HG02885 (cell line): ENCODE data around the gene MOB2.

ENCODE experiments used
- ATAC-seq: cut with Tn5 transposase; IDR thresholded peaks from one replicate; pipeline ENCODE4 v1.9.1; 2021; ENCODE audit warnings: mild to moderate bottlenecking; ENCODE audit not compliant: unreplicated experiment, poor library complexity

The MOB2 gene

DNA sequence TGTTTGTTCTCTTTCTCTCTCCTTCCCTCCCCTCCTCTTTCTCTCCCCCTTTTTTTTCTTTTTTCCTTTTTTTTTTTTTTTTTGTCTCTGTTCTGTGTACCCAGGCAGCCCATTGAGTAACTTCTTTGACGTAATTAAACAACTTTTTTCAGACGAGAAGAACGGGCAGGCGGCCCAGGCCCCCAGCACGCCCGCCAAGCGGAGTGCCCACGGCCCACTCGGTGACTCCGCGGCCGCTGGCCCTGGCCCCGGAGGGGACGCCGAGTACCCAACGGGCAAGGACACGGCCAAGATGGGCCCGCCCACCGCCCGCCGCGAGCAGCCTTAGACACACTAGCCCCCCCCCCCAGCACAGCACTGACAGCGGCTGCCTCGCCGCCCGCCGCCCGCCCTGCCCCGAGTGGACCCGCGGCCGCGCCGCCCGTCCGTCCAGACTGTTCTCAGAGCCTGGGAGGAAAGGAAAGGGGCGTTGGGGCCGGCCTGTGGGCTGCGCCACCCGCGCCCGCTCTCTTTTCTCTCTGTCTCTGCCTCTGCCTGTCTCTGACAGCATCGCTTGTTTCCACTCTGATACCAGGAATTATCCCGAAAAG, 26.1 kb downstream of the MOB2 start:
- no peak for ATAC-seq

DNA sequence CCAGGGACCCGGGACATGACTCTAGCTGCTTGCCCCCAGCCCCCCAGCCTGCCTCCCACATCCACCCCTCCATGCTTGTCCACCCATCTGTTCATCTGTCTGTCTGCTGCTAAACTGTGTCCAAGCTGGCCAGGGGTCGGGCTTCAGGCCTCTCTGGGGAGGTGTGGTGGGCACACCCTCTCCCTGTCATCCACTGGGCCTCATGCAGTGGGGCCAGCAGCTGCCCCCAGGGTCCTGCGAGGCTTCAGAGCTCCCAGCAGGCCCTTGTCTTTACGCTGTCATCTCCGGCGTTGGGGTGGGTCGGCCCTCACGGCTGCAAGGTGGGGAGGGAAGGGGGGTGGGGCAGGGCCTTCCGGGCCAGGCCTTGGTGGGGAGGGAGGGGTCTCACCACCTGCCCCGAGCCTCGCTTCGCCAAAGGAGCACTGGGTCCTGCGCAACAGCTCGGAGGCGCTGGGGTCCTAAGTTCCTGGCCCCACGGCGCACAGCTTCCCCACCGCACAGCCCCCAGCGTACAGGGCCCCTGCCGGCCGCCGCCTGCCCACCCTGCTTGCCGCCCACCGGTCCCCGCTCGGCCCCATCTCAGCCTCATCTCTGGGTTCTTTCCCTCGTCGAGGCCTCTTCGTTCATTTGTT, 26.7 kb downstream of the MOB2 start:
- ATAC-seq: no peak

DNA sequence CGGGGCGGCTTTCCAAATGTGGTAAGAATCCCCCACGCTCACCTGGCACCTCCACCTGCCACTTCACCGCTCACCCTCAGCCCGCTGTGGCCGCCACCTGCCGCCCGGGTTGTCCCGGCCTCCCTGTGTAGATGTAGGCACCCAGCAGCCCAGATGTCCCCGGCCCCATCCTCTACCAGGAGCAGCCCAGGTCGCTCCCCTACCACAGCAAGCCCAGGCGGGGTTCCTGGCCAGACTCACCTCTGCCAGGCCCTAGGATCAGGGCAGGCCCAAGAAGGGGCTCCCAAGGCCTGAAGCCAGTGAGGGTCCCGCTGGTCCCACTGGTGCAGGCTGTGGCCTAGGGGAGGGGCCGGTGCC, 27.4 kb downstream of the MOB2 start:
- no peak for ATAC-seq

DNA sequence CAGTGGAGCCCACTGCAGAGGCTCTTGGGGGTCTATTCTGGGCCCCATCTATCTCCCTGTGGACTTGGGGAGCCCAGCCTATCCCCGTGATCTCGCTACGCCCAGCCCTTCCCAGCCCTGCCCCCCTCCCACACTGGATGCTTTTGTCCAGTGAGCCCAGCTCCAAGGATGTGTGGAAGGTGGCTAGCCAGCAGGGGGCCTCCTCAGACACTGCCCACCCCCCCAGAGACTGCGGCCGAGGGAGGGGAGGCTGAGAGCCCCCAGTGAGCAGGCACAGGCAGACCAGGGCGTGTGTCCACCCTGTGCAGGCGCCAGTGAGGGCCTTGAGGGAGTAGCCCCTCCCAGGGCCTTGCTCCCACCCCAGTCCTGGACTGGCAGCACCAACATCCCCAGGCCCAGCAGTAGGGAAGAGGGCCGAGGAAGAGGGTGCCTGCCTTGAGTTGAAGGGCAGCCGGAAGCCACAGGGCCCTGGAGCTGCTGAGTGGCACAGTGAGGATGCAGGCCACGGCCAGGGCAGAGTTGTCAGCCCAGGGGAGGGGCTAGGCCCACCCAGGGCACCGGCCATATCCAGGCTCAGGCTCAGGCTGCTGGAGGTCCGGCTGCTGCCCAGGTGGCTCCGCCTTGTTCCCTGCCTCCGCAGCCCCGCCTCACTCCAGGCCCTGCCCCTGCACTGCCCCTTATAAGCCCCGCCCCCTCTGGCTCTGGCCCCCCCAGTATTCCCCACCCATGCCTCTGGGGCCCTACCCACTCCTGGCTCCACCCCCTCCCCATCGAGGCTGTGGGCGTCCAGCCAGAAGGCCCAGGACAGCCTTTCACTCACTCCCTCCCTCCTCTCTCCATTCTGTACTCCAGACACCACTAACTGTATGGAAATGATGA, 28.0 kb downstream of the MOB2 start:
- no peak for ATAC-seq

DNA sequence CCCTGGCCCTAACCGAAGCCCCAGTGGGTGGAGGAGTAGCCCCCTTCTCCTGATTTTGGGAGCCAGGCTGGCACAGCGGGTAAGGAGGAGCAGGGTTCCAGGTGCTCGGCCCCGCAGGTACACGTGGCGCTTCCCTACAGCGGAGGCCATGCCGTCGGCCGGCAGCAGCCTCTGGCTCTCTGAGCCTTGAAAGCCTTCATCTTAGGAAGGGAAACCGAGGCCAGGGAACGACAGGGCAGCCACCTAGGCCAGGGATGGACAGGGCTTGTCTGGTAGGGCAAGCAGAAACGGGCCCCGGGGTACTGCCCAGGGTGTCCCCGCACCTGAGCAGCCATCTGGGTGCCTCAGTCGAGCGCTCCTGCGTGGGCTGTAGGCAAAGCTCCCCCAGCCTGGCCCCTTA, 28.7 kb downstream of the MOB2 start:
- no peak for ATAC-seq

DNA sequence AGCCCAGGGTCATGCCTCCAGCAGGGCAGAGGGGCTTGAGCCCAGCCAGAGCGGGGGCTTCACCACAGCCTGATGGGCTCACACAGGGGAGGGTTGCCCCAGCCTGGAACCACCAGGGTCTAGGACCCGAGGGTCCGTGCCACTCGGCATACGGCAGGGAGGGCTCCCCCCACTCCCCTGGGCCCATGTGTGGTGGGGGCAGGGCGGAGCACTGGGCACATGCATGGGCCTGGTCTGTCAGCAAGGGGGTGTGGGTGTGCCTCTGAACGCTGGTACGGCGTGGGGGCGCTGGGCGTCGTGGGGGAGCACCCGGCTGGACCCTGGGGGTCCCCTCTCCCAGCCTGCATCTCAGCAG, 29.3 kb downstream of the MOB2 start:
- ATAC-seq: no peak

DNA sequence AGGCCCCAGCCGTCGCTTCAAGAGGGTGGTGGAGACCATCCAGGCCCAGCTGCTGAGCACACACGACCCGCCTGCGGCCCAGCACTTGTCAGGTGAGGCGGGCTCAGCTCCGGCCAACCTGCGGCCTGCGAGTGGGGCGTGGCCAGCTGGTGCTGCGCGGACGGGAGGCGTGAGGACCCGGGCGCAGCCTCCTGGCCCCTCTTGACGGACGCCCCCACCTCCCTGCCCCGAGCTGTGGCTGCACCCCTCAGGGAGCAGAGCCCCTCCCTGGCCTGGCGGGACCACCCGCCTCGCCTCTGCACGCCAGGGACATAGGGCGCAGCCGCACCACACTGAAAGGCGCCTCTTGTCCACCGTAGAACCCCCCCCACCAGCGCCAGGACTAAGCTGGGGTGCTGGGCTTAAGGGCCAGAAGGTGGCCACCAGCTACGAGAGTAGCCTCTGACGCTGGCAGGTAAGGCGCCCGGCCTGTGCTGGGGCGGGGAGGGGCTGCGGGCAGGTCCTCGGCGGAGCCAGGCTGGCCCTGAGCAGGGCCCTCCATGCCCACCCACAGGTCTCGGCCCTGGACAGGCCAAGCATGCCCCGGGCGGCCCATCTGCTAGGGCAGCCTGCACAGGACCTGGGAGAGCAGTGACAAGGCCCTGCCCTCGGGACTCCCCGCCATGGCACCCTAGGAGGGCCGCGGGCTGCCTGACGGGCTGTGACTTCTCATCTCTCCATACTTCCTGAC, 29.8 kb downstream of the MOB2 start:
- no peak for ATAC-seq

DNA sequence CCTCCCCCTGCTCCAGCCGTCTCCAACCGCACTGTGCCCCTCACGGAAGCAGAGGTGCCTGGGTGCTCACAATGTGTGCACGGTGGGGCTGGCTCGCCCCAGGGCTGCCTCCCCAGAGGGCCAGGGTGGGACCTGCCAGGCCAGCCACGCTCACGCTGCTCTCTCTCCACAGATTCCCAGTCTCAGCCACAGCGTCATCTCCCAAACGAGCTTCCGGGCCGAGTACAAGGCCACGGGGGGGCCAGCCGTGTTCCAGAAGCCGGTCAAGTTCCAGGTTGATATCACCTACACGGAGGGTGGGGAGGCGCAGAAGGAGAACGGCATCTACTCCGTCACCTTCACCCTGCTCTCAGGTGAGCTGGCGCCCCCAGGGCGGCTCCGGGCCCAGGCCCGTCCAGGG, 30.4 kb downstream of the MOB2 start:
- no peak for ATAC-seq

DNA sequence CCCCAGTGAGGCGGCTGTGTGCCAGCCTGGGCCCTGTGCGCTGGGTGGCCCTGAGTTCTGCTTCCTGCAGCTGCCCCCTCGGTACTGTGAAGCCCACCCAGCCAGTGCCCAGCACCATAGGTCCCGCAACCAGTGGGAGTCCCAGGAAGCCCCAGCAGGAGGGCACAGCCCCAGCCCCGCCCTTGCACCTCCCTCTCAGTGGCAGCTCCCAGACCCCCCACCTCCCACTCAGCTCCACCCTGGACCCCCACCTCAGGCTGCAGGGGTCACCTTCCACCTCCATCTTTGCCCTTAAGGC, 30.9 kb downstream of the MOB2 start:
- no peak for ATAC-seq

DNA sequence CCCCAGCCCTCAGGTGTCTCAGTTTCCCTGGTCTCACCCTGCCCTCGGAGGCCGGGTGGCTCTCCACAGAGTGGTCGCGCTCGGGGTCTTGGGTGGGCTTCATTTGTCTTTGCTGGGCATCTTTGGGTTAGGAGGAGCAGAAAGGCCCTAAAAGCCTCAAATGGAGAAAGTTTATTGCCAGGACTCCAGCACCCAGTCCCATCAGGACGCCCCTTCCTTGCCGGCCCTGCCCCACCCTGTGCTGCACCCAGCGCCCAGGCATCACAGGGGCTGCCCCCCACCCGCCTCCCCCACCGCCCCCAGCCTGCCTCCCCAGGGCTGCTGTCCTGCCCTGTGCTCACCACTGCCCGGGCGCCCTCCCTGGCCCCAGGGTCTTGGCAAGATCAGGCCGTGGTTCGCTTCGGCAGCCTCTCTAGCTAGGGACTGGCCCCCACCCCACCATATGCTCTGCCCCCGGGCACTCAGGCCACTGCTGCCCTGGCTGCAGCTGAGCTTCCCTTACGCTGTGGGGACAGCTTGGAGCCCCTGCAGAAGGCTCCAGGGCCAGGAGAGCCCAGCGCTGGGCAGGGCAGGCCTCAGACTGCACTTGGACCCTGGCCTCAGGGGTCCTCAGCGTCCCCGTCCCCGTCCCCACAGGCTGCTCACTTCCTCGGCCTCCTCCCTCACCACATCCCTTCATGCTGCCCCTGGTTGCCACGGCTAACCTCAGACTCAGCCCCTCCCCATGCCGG, 31.4 kb downstream of the MOB2 start:
- no peak for ATAC-seq

DNA sequence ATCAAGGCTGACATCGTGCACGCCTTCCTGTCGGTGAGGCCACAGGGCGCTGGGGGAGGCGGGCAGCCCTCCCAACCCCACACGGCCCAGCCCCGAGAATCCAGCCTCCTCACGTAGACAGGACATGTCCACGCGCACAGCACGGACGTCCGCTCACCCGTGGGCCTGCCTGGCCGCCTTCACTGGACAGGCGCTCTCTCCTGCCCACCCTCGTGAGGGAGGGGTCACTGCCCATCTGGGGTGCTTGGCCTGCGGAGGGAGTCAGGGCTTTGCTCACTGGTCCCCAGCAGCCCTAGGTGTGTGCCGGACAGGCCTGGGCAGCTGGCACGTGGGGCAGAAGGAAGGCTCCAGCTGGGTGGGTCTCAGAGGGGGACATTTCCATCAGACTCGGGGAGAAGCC, 32.0 kb downstream of the MOB2 start:
- ATAC-seq: no peak

DNA sequence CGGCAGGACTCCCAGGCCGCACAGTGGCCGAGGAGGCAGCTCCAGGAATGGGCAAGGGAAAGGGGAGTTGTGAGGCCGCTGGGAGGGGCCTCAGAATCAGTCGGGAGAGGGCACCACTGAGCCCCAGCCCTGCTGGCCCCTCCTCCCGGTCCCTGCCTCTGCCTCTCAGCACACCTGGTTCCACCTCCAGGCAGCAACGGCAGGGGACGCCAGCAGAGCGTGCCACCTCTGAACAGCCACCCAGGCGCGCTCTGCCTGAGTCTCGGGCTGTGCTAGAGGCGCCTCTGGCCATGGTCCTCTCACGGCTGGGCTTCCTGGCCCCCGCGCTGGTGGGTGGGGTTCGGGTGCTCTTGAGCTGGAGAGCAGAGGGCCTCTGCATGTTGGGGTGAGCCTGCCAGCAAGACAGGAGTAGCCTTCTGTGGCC, 33.0 kb downstream of the MOB2 start:
- ATAC-seq: no peak

DNA sequence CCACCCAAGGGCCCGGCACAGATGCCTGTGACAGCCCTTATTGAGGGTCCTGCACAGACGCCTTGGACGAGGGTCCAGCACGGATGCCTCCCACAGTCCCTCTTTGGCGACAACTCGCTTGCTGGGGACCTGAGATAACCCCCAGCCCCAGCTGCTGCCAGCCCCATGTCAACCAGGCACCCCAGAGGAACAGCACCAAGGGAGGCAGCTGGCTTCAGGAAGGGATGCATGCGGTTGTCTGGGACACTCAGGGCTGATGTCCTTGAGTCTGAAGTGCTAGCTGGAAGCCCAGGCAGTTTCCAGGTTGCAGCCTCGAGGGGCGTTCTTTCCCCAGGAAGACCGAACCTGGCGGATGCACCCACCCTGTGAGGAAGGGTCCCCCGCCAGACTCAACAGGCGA, 33.8 kb downstream of the MOB2 start:
- ATAC-seq: no peak

DNA sequence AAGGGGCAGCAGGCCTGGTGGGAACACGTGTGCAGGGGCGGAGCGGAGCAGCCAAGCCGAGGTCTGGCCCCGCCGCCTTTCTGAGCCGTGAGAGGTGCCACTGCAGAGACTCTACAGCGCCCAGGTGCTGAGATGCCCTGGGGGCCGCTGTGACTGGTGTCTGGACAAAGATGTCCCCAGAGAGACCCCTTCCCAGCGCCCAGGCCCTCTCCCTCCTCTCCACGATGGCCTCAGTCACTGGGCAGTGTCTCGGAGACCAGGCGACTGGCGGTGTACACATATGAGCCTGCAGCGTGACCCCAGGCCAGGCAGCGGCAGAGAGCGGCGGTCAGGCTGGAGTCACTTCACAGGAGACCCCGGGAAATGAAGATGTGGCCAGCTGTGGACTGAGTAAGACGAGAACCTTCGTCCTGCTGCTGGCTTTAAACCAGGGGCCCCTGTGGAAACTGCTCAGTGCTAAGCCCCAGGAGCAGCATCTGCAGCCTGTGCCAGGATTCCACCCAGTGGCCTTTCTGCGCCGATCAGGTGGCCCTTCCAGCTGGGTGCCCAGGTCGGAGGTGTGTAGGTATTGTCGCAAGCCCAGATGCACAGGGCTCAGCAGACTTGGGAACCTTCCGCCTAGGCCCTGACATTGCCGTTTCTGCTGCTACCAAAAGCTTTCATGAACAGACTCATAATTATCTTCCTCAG, 34.7 kb downstream of the MOB2 start:
- no peak for ATAC-seq

DNA sequence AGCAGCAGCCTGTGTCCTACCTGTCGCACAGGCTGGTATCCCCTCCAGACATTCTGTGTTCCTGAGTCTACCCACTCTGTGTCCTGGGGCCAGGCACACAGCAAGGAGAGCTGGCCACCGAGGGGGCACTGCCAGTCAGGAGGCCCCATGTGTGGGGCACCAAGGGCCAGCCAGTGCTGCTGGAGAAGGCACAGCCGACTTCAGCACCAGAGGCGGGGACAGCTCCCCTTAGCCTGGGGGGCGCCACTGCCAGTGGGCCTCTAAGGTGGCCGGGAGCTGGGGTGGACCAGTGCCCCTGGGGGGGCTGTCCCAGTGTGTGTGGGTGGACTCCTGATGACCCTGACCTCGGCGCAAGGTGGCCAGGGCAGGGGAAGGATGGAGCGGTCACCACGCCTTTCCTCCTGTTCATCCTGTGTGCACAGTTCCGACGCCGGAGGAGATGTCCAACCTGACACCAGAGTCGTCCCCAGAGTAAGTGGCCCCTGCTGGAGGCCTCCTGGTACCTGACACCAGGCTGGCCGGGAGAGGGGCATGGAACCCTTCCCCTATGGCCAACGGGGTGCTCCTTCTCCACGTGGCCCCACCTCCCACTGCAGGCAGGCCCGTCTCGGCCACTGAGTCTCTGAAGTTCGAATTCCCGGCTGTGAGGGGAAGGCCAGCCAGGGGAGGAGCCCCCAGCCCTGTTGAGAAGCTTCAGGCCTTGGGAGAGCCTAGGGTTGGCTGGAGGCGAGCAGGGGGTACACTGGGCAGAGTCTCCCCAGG, 35.4 kb downstream of the MOB2 start:
- ATAC-seq: no peak

DNA sequence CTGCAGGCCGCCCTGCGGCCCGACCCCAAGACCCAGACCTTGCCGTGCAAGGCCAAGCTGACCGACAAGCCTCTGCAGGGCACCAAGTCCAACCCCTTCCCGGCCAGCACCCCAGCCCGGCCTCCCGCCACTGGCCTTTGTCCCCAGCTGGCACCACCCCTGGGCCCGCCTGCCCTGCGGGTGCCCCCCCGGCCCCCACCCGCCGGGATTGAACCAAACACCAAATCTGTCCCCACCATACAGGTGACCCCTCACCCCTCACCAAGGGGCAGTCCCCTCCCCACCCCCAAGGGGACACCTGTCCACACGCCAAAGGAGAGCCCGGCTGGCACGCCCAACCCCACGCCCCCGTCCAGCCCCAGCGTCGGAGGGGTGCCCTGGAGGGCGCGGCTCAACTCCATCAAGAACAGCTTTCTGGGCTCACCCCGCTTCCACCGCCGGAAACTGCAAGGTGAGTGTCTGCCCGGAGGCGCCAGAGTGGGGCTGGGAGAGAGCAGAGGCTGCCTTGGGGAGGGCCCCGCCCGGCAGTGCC, 36.2 kb downstream of the MOB2 start:
- no peak for ATAC-seq

DNA sequence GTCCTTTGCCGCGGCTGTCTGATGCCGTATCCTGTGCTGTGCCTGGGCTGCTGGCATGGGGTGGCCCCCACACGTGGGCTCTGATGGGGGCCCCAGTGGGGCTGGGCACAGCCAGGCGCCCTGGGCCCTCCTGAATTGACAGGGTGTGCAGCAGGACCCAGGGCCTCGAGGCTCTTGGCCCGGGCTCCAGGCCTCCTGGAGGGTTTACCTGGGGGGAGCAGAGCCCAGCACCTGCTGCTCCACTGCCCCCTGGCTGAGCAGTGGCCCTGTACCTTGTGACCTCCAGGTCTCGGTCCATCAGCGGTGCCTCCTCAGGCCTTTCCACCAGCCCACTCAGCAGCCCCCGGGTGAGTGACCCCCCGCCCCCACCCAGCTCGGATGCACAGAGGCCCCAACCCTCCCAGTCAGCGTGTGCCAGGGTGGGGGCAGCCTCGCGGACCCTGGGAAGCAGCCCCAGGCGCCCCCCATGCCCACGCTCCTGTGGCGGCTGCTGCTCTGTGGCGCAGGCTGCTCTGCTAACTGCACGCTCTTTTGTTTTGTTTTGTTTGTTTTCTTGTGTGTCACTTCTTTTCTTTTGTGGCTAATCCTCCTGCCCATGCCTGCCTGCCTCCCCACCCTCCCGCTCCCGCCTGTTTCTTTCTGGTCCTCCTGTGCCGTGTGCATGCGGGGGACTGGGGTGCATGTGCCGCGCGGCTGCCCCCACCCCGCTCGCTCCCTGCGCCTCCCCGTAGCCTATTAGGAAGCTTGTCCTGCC, 36.9 kb downstream of the MOB2 start:
- ATAC-seq: no peak

DNA sequence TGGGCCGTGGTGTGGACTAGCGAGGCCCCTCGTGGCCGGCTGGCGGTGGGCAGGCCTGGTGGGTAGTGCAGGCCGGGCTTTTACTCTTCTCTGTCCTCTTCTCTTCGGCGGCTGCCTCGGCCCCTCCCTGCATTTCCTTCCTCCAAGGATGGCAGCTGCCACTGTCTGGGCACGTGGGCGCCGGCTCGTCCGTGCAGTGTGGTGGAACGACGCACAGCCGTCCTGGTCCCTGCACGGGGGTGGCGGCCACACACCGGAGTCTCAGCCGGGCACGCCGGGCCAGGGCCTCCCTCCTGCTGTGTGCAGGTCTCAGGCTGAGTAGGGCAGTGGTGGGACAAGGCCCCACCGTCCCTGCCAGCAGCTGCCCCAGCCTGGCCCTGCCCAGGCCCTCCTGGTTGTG, 37.7 kb downstream of the MOB2 start:
- no peak for ATAC-seq
